Measurements from ENCODE around the gene DNAH5.
"Not testable (repeated sequence)": the region's sequence is repeated elsewhere in the genome, so short reads cannot be mapped to it uniquely, and the experiment has no call there.

DNAH5 gene, protein sequence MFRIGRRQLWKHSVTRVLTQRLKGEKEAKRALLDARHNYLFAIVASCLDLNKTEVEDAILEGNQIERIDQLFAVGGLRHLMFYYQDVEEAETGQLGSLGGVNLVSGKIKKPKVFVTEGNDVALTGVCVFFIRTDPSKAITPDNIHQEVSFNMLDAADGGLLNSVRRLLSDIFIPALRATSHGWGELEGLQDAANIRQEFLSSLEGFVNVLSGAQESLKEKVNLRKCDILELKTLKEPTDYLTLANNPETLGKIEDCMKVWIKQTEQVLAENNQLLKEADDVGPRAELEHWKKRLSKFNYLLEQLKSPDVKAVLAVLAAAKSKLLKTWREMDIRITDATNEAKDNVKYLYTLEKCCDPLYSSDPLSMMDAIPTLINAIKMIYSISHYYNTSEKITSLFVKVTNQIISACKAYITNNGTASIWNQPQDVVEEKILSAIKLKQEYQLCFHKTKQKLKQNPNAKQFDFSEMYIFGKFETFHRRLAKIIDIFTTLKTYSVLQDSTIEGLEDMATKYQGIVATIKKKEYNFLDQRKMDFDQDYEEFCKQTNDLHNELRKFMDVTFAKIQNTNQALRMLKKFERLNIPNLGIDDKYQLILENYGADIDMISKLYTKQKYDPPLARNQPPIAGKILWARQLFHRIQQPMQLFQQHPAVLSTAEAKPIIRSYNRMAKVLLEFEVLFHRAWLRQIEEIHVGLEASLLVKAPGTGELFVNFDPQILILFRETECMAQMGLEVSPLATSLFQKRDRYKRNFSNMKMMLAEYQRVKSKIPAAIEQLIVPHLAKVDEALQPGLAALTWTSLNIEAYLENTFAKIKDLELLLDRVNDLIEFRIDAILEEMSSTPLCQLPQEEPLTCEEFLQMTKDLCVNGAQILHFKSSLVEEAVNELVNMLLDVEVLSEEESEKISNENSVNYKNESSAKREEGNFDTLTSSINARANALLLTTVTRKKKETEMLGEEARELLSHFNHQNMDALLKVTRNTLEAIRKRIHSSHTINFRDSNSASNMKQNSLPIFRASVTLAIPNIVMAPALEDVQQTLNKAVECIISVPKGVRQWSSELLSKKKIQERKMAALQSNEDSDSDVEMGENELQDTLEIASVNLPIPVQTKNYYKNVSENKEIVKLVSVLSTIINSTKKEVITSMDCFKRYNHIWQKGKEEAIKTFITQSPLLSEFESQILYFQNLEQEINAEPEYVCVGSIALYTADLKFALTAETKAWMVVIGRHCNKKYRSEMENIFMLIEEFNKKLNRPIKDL (N-terminal part only)

DNA sequence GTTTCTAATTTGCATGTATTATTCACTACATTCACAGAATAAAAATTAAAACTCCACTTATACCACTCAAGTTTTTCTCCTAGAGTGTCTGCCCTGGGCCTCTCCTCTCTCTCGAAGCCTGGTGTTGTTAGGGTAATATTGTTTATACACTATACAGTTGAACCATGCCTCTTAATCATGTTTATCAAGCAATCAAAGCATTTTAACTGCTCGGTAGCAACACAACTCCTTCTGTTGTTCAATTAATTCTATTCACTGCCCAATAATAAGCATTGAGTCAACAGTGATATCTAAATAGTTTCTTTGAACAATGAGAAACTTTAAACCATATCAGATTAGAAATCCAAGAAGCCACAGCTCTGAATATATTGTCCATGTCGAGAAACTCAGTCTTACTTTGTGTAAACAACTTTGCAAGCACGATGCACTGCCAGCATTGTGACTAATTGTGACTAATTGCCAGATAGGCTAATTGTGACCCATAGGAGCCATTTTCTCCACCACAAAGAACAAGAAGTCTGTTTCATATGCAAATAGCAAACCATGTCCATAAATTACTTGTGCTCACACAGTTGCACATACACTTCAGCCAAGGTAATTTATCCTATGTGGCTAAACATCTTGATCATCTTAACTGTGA lies at the start of gene DNAH5:
TSS of gene DNAH5 (minus strand) at position 129 of the 640 bp plus-strand sequence. CDS start 250 bp downstream, outside the sequence.
- DNase-seq (ENCODE audit: low spot score), result no peak

DNA sequence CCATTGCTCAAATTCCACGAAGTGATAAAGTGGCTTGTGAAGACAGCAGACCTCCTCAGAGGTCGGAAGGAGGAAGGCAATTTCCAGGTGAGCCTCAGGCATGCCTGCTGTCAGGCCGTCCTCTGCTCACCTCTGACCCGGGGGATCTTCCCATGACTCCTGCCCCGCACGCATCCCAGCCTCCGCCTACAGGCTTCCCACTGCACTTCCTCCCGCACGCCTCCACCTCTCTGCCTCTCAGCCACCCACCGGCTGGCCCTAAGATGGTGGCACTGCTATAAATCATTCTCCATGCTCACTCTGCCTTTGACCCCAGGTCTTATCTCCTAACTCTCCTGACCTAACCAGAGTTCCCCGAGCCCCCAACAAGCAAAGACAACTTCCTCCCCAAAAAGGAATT lies 49.4 kb upstream of the DNAH5 start:
- DNase-seq (ENCODE audit: low spot score), result no peak

DNA sequence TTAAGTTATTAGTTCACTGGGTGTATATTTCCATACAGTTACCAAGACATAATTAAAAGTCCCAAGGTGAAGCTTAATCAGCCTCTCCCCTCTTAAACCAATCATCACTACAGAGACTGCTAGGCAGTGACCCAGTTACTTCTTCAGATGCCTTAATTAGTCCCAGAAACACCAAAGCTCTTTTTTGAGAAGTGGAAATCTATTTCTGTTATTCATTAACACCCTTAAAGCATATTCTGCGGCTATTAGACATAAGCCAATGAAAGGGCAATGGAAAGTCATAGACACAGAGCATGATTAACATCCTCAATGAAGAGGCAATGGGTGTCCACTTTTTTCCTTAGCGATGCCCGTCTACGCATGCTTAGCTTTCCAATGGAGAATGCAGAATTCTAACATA lies 48.3 kb upstream of the DNAH5 start:
- DNase-seq (ENCODE audit: low spot score), result no peak

DNA sequence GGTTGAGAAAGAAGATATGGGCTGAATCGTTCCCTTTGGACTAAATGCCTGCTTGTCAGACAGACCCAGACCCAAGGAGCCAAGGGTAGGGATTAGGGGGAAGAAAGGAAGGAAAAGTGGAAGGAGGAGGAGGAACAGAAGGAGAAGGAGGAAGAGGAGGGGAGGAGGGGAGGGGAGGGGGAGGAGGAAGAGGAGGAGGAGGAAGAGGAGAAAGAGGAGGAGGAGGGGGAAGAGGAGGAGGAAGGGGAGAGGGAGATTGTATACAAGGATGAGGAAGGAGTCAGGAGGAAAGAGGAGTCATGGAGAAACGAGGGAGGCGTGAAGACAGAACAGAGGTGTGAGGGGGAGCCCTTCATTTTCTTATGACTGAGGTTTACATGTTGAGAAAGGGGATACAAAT lies 46.9 kb upstream of the DNAH5 start:
- DNase-seq (ENCODE audit: low spot score), result no peak

DNA sequence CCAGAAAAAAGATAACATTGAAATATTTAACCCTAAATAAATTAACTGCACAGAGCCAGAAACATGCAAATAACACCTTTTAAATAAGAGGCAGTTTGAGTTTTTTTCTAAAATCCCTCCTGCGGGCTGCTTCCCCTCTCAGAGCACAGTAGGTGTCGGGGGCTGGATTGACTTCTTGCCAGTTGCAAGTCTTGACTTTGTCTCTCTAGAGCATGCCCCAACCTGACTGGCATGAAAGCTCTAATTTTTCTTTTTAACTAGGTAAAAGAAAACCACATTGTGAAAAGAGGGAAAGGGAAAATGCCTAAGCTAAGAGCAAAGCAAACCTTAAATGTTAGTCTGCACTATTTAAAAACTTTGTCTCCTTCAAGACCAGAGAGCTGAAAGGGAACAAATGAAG lies 46.4 kb upstream of the DNAH5 start:
- no peak for DNase-seq (ENCODE audit: low spot score)

DNA sequence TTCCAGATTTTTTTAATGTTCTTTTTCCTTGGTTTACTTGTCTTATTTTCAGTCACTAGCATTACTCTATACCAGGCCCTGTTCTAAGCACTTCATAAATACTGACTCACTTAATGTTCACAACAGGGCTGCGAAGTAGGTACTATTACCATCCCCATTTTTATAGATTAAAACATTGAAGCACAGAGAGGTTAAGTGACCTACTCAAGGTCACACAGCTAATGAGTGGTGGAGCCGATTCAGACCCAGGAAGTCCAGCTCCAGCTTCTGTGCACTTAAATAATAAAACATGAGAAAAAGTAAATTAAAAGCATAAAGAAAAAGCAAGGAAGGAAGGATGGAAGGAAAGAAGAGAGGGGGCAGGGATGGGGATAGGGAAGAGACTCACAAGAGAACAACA lies 45.3 kb upstream of the DNAH5 start:
- DNase-seq (ENCODE audit: low spot score), result no peak

DNA sequence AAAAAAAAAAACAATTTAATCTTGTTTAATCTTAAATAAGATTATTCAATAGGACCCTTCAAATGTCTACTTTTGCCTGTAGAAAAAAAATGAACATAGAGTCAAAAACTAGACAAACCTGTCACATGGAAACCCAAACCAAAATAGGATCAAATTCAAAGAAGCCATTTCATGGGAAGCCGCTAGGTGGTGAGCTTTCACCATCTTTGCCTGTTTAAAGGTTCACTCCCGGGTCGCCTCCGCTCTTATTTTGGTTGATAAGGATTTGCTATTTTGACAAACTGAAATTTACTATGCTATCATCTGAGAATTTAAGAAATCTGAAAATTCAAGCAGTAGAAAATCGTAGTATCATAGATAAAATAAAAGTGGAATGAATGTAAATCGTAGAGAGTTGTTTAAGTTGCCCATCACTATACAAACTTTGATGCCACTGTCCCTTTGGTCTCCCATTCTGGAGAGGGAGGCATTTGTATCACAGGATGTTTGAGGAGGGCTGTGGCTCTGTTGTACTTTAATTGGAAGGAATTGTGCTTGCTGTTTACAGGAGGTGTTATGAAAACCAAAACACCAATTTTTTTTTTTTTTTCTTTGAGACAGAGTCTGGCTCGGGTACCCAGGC lies 43.5 kb upstream of the DNAH5 start:
- peak; percentile 43 for DNase-seq (ENCODE audit: low spot score)

DNA sequence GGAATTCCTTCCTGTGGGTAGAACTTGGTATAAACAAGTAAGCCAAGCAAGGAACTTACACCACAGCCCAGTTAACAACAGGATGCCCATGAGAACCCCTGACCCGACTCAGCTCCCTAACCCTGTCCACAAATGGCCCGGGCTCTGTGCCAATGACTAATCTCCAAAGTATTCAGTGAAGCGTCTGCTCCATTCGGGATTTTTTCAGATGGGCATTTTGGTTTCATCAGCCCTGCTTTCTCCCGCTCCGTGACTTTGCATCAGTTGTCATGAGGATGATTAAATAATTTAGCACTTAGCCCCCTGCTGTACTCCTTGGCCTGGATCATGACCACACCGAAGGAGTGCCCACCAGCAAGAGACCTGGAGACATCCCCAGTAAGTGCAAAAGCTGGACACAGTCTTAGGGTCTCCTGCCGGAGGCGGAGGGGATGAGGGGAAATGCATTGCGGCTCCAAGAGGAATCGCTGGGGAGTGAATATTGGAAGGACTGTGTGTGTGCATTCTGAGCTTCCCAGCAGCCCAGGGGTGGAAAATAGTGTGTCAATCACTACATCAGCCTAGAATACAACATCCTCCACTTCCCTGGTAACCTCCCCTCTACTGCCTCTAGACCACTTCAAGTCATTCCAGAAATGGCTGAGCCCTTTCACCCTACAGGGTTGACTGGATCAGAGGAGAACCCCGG lies 41.4 kb upstream of the DNAH5 start:
- no peak for DNase-seq (ENCODE audit: low spot score)

DNA sequence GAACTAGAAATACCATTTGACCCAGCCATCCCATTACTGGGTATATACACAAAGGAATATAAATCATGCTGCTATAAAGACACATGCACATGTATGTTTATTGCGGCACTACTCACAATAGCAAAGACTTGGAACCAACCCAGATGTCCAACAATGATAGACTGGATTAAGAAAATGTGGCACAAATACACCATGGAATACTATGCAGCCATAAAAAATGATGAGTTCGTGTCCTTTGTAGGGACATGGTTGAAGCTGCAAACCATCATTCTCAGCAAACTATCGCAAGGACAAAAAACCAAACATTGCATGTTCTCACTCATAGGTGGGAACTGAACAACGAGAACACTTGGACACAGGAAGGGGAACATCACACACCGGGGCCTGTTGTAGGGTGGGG lies 40.4 kb upstream of the DNAH5 start:
- DNase-seq (ENCODE audit: low spot score), result not testable (repeated sequence)

DNA sequence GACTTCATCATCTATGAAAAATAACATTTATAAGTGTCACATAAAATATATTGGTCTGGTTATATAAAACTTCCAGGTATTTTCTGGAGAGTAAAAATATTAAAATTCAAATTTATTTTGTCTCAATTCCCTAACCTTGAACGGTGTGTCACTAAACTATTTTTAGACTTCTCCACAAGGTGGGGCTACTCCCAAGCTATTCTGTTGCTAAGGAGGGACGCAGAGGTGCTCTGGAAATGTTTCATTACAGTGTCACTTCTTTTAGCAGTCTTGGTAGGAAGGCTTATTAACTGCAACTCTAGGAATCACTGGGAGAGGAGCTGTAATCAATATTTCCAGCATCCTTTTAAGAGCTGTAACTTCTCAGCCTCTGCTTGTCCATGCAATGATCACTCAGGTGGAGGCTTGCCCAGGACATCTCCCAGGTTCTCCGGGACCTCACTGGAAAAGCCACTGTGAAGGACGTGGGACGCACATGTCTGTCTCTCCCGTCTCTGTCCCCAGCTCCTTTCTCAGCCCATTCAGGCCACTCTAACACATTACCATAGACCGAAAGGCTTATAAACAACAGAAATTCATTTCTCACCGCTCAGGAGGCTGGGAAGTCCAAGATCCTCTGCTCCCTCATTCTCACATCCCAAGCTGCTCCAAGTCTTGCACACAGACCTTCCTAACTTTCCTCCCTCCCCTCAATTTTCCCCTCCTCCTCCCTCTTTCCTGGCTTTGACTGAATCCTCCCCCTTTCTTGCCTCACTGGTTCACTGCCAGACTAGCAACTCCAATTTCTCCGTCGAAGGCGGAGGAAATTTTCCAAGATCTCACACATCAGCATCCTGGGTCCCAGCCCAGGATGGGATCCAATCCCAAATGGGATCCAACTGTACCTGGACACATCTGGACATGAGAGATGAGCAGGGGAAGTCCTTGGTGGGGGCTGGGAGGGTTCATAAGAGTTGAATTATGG lies 32.7 kb upstream of the DNAH5 start:
- peak; percentile 35 for DNase-seq (ENCODE audit: low spot score)

DNA sequence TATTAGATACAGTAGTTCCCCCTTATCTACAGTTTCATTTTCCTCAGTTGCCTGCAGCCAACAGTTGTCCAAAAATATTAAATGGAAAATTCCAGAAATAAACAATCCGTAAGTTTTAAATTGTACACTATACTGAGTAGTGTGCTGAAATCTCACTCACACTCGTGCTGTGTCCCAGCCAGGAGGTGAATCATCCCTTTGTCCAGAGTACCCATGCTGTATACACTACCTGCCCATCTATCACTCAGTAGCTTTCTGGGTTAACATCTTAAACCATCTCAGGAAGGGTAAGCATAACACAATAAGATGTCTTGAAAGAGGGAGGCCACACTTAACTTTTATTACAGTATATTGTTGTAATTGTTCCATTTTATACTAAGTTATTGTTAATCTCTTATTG lies 31.7 kb upstream of the DNAH5 start:
- no peak for DNase-seq (ENCODE audit: low spot score)

DNA sequence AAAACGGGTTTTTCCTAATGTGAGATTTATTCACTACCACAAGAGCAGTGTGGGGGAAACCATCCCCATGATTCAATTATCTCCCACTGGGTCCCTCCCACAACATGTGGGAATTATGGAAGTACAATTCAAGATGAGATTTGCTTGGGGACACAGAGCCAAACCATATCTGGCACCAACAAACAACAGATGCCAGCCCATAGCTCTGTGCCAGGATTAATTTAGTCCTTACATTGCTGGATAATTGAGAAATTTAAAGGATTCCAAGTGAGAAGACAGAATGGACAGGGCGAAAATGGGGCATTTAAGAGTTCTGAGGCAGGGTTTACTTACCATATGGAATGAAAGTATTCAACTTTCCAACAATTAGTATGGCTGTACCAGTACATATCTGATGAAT lies 30.8 kb upstream of the DNAH5 start:
- DNase-seq (ENCODE audit: low spot score), result no peak

DNA sequence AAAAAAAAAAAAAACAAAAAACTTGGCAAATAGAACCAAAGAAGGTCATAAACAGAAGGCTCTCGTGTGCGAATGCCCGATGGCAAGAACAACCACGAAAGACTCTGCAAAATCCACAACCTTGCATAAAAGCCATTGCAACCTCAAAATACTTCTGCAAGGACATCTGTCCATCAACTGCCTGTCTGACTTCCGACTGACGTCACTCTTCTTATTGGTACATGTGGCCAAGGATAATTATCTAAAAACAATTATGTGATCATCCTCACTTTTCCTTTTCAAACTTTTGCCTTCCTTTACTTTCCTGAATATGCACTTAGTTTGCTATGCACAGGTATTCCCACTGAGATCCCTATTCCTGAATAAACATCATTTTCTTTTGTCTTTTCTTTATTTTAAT lies 29.2 kb upstream of the DNAH5 start:
- no peak for DNase-seq (ENCODE audit: low spot score)

DNA sequence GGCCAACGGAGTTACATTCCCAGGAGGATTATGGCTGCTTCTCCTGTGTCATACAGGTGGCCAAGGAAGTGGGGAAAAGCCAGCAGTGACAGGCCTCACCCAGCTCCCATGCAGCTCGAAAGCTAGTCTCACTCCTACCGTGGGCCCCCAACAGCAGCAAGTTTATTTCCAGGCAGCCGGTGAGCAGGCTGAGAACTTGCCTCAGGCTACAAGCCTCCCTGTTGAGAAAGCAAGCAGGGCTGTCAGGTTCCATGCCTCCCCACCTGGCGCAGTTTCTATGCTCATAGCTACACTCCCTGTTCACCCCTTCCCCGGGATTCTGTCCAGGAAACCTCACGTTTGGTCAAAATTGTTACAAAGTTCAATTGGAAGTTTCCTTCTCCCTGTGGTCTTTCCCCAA lies 27.5 kb upstream of the DNAH5 start:
- DNase-seq (ENCODE audit: low spot score), result no peak

DNA sequence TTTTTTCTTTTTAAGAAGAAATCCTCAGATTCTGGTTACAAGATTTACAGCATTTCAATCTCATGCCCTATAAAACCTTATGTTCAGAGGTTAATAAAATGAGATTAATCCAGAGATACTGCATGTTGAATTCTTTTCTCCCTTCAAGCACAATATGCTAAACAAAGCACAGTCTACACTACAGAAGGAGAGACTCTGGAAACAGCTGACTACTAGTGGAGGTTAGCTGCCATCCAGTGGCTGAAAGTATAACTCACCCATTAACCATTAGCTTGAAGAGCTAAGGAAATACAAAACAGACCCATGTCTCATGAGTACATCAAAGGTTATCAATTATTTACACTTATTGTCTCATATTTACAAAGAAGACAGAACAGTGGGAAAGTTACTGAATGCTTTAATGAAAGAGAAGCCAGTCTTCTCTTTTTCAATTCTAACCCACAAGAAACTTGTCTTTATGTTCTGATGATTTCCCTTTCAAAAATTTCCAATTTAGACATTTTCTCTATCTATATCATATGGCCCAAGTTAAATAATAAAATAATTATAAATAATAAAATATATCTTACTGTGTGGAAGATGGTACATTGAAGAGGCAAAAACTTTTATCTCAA lies 12.7 kb upstream of the DNAH5 start:
- peak; percentile 28 for DNase-seq (ENCODE audit: low spot score)

DNA sequence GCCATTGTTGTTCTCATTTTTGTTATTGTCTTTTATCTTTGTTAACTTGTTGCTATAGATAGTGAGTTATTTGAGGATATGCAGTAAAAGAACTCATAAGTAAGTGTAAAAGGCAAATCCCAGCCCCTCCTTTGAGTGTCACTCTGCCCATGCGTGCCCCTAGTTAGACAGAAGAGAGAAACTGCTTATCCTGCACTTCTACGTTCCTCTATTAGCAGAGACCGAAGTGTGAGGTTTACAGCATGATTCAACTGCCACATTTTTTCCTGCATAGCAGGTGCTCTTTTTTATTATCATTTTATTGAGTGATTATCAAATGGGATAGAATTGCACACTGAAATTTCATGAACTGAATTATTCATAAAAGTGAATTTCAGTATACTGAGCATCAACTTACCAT lies 12.0 kb upstream of the DNAH5 start:
- no peak for DNase-seq (ENCODE audit: low spot score)

DNA sequence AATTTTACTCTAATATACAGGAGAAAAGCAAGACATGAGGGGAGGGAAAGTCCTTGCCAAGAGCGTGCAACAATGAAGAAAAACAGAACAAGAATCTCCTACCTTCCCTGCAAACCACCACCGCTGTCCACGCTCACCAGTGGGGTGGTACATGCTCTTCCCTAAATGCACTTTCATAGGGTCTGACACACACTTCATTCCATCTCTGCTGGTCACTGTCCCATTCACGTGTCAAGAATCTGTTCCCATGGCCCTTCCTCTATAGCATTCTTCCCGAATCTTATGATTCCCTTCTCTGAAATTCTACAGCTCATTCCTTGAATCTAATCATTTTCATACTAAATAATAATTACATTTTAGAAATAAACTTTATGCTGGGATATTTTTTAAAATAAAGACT lies 11.4 kb upstream of the DNAH5 start:
- no peak for DNase-seq (ENCODE audit: low spot score)

DNA sequence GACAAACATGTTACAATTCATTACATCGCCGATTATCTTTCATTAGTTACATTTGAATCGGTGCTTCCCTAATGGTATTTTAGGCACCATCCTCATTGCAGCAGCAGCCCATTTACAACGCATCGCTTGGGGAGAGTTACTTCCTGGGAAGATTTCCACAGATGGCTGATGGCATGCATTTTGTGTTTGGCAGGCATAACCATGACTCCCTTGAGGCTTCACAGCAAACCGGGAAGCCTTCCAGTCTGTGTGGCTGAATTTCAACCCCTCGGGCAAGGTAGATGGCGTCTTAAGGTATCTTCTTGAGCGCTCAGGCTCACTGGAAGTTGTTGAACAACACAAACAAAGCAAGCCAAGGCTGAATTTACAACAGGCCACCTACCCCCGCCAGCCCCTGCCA lies 1.6 kb upstream of the DNAH5 start:
- DNase-seq (ENCODE audit: low spot score), result no peak

DNA sequence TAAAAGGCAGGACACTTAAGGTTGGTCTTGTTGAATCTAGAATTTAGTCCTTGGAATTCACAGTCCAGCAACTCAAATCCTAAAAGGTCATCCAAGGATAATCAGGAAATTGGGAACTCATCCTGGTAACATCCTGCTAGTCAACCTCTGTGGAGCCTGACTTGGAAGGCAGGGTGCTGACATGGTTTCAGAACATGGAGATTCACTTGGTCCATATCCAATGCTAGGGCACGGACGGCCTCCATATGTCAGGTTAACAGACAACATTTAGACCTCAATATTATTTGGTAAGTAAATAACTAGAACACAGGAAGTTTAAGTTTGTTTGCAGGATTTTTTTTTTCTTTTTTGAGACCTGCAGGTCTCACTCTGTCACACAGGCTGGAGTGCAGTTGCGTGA lies 783 bp upstream of the DNAH5 start:
- DNase-seq (ENCODE audit: low spot score), result no peak
